CD4-positive, alpha-beta T cell treated with Interferon gamma for 1 hour (primary cell): ENCODE data around the gene BBLN.
"Not testable (repeated sequence)": the region's sequence is repeated elsewhere in the genome, so short reads cannot be mapped to it uniquely, and the experiment has no call there.

ENCODE experiments used
- DNase-seq: peaks from one replicate; pipeline ENCODE4 v3.0.0-alpha.2; 2020

Gene BBLN

GRCh38 chr9:128124873-128125579 is 35.0 kb upstream of the BBLN start:
- peak; percentile 28 for DNase-seq

- DNase-seq: no peak
These were observed 34.3 kb upstream of the BBLN start for GRCh38 chr9:128125580-128126354.

- peak; percentile 81 for DNase-seq
These were observed 32.5 kb upstream of the BBLN start, which contains the start of gene PTGES2 for GRCh38 chr9:128127568-128127989. Gene PTGES2 (minus strand): TSS chr9:128127729. CDS start chr9:128127717, 12 bp downstream.

- DNase-seq: peak; percentile 84
These were observed 31.9 kb upstream of the BBLN start for GRCh38 chr9:128127990-128128835.

GRCh38 chr9:128128836-128129590 is 31.1 kb upstream of the BBLN start:
- DNase-seq: no peak

GRCh38 chr9:128129976-128130590 is 30.0 kb upstream of the BBLN start:
- DNase-seq: peak; percentile 60

GRCh38 chr9:128130651-128131050 is 29.4 kb upstream of the BBLN start:
- DNase-seq: not testable (repeated sequence)

- not testable (repeated sequence) for DNase-seq
These were observed 28.7 kb upstream of the BBLN start for GRCh38 chr9:128131346-128131745.

GRCh38 chr9:128132139-128132538 is 27.9 kb upstream of the BBLN start:
- DNase-seq: not testable (repeated sequence)

- not testable (repeated sequence) for DNase-seq
These were observed 24.5 kb upstream of the BBLN start for GRCh38 chr9:128135561-128135960.

- no peak for DNase-seq
These were observed 23.0 kb upstream of the BBLN start for GRCh38 chr9:128136816-128137793.

- DNase-seq: no peak
These were observed 22.1 kb upstream of the BBLN start for GRCh38 chr9:128138001-128138400.

GRCh38 chr9:128139621-128140020 is 20.4 kb upstream of the BBLN start:
- DNase-seq: no peak

- DNase-seq: no peak
These were observed 18.5 kb upstream of the BBLN start for GRCh38 chr9:128141604-128142003.

GRCh38 chr9:128142061-128142460 is 18.0 kb upstream of the BBLN start:
- DNase-seq: no peak

GRCh38 chr9:128142596-128142995 is 17.5 kb upstream of the BBLN start:
- no peak for DNase-seq

GRCh38 chr9:128143525-128144238 is 16.4 kb upstream of the BBLN start:
- no peak for DNase-seq

GRCh38 chr9:128144239-128145181 is 15.6 kb upstream of the BBLN start:
- DNase-seq: no peak

- DNase-seq: no peak
These were observed 14.5 kb upstream of the BBLN start for GRCh38 chr9:128145536-128145935.
